ENCODE measurements around the gene FAM186B. TPM values are rescaled to one million over a fixed set of nuclear protein-coding genes. Genes with fewer than 3 reads are reported as not detected.
"Not testable (repeated sequence)": the region's sequence is repeated elsewhere in the genome, so short reads cannot be mapped to it uniquely, and the experiment has no call there.

FAM186B gene
- 0.10 TPM for polyA plus RNA-seq (2013, experiment 1 of 2)
- polyA plus RNA-seq (2013, experiment 2 of 2), result 0.07 TPM

- H3K18ac ChIP-seq (ENCODE audit: low read depth in 1 of 2, low read length in 2 of 2); H3K27ac ChIP-seq (ENCODE audit: low read length, poor library complexity, severe bottlenecking); H3K9ac ChIP-seq (ENCODE audit: low read length); H3K23ac ChIP-seq (ENCODE audit: low read length in 2 of 2); H2AFZ ChIP-seq (ENCODE audit: low read depth, low read length); H2BK120ac ChIP-seq (ENCODE audit: low read depth, low read length); H3K9me3 ChIP-seq (ENCODE audit: control insufficient read depth, low read length); H3K4me2 ChIP-seq (ENCODE audit: low read length, poor library complexity, severe bottlenecking); H4K91ac ChIP-seq (ENCODE audit: low read length); H2BK5ac ChIP-seq (ENCODE audit: low read depth, low read length, poor library complexity, severe bottlenecking); H3K79me1 ChIP-seq (replicated peaks; ENCODE audit: low read length, poor library complexity, severe bottlenecking); DNase-seq; H3K4ac ChIP-seq (ENCODE audit: low read depth in 1 of 2, low read length in 2 of 2); H2BK12ac ChIP-seq (ENCODE audit: low read length in 2 of 2); H2AK5ac ChIP-seq (ENCODE audit: low read length, severe bottlenecking); H3K36me3 ChIP-seq (ENCODE audit: control insufficient read depth in 1 of 2, insufficient read depth in 2 of 2, low read depth in 1 of 2, low read length in 2 of 2); H3K4me1 ChIP-seq (ENCODE audit: control insufficient read depth, insufficient read depth, low read depth, low read length); H3K14ac ChIP-seq (ENCODE audit: low read length in 2 of 2); H2BK15ac ChIP-seq (ENCODE audit: low read depth, poor library complexity, severe bottlenecking); H3K27me3 ChIP-seq (ENCODE audit: control insufficient read depth in 1 of 2, insufficient read depth in 1 of 2, low read length in 2 of 2): not testable (repeated sequence)
- Histone ChIP-seq H4K8ac (ENCODE audit: low read length) (peak within 1 kb of the TSS; percentile 23), H3K4me3 (ENCODE audit: insufficient read depth in 1 of 2, low read depth in 1 of 2, low read length in 2 of 2) (peak within 1 kb of the TSS in 1 of 2 experiments; percentile 32)
- 89% methylated on average over 3 of the region's 4 CpGs for WGBS
These were observed at the start of gene FAM186B for GRCh38 chr12:49605539-49605938. Gene FAM186B, minus strand, starts transcription at chr12:49605639. Its CDS starts 162 bp downstream, at chr12:49605477.

GRCh38 chr12:49654715-49655114 is 49.3 kb upstream of the FAM186B start:
- Histone ChIP-seq H3K14ac (ENCODE audit: low read length in 2 of 2) (no peak overlapping the region), H3K4me3 (ENCODE audit: insufficient read depth in 1 of 2, low read depth in 1 of 2, low read length in 2 of 2) (no peak overlapping the region), H3K9ac (ENCODE audit: low read length) (no peak overlapping the region), H3K4me1 (ENCODE audit: control insufficient read depth, insufficient read depth, low read depth, low read length) (no peaks in the 10 kb centered on the region), H3K27ac (ENCODE audit: low read length, poor library complexity, severe bottlenecking) (no peak overlapping the region), H3K23ac (ENCODE audit: low read length in 2 of 2) (no peak overlapping the region), H3K9me3 (ENCODE audit: control insufficient read depth, low read length) (no peaks in the 10 kb centered on the region), H2BK120ac (ENCODE audit: low read depth, low read length) (no peak overlapping the region), H3K4ac (ENCODE audit: low read depth in 1 of 2, low read length in 2 of 2) (no peak overlapping the region), H4K91ac (ENCODE audit: low read length) (no peak overlapping the region), H4K8ac (ENCODE audit: low read length) (no peak overlapping the region), H2AFZ (ENCODE audit: low read depth, low read length) (no peak overlapping the region), H3K18ac (ENCODE audit: low read depth in 1 of 2, low read length in 2 of 2) (no peak overlapping the region), H2BK12ac (ENCODE audit: low read length in 2 of 2) (no peak overlapping the region), H3K27me3 (ENCODE audit: control insufficient read depth in 1 of 2, insufficient read depth in 1 of 2, low read length in 2 of 2) (no peaks in the 10 kb centered on the region), H2AK5ac (ENCODE audit: low read length, severe bottlenecking) (no peak overlapping the region), H2BK5ac (ENCODE audit: low read depth, low read length, poor library complexity, severe bottlenecking) (no peak overlapping the region), H3K4me2 (ENCODE audit: low read length, poor library complexity, severe bottlenecking) (no peak overlapping the region), H3K79me1 (replicated peaks; ENCODE audit: low read length, poor library complexity, severe bottlenecking) (peaks cover 9% of the 10 kb centered on the region), H3K36me3 (ENCODE audit: control insufficient read depth in 1 of 2, insufficient read depth in 2 of 2, low read depth in 1 of 2, low read length in 2 of 2) (peaks cover 82 to 88% of the 10 kb centered on the region in 2 experiments), H2BK15ac (ENCODE audit: low read depth, poor library complexity, severe bottlenecking) (no peak overlapping the region)
- no peak for DNase-seq
- 97% methylated on average over 5 of the region's 5 CpGs for WGBS

GRCh38 chr12:49652921-49653520 is 47.6 kb upstream of the FAM186B start:
- Histone ChIP-seq H3K4me3 (ENCODE audit: insufficient read depth in 1 of 2, low read depth in 1 of 2, low read length in 2 of 2) (no peak overlapping the region), H3K4me2 (ENCODE audit: low read length, poor library complexity, severe bottlenecking) (no peak overlapping the region), H3K27ac (ENCODE audit: low read length, poor library complexity, severe bottlenecking) (no peak overlapping the region), H2BK15ac (ENCODE audit: low read depth, poor library complexity, severe bottlenecking) (peak overlapping the region; percentile 12), H3K4ac (ENCODE audit: low read depth in 1 of 2, low read length in 2 of 2) (no peak overlapping the region), H2AK5ac (ENCODE audit: low read length, severe bottlenecking) (no peak overlapping the region), H2BK12ac (ENCODE audit: low read length in 2 of 2) (no peak overlapping the region), H2AFZ (ENCODE audit: low read depth, low read length) (no peak overlapping the region), H3K27me3 (ENCODE audit: control insufficient read depth in 1 of 2, insufficient read depth in 1 of 2, low read length in 2 of 2) (no peaks in the 10 kb centered on the region), H3K4me1 (ENCODE audit: control insufficient read depth, insufficient read depth, low read depth, low read length) (no peaks in the 10 kb centered on the region), H3K23ac (ENCODE audit: low read length in 2 of 2) (no peak overlapping the region), H3K79me1 (replicated peaks; ENCODE audit: low read length, poor library complexity, severe bottlenecking) (peaks cover 5% of the 10 kb centered on the region), H4K91ac (ENCODE audit: low read length) (no peak overlapping the region), H3K18ac (ENCODE audit: low read depth in 1 of 2, low read length in 2 of 2) (no peak overlapping the region), H3K9me3 (ENCODE audit: control insufficient read depth, low read length) (no peaks in the 10 kb centered on the region), H3K14ac (ENCODE audit: low read length in 2 of 2) (no peak overlapping the region), H2BK5ac (ENCODE audit: low read depth, low read length, poor library complexity, severe bottlenecking) (no peak overlapping the region), H2BK120ac (ENCODE audit: low read depth, low read length) (no peak overlapping the region), H3K9ac (ENCODE audit: low read length) (no peak overlapping the region), H4K8ac (ENCODE audit: low read length) (no peak overlapping the region), H3K36me3 (ENCODE audit: control insufficient read depth in 1 of 2, insufficient read depth in 2 of 2, low read depth in 1 of 2, low read length in 2 of 2) (peaks cover 89 to 93% of the 10 kb centered on the region in 2 experiments)
- DNase-seq, result no peak
- 93% methylated on average over 4 of the region's 4 CpGs for WGBS

- 78% methylated on average over 8 of the region's 8 CpGs for WGBS
- no peak overlapping the region for H3K4ac ChIP-seq (ENCODE audit: low read depth in 1 of 2, low read length in 2 of 2)
- H2AK5ac ChIP-seq (ENCODE audit: low read length, severe bottlenecking), result no peak overlapping the region
These were observed 46.4 kb upstream of the FAM186B start for GRCh38 chr12:49651855-49652254.

More at GRCh38 chr12:49651855-49652254, 46.4 kb upstream of the FAM186B start:
- Histone ChIP-seq H3K14ac (ENCODE audit: low read length in 2 of 2) (no peak overlapping the region), H3K27me3 (ENCODE audit: control insufficient read depth in 1 of 2, insufficient read depth in 1 of 2, low read length in 2 of 2) (no peaks in the 10 kb centered on the region), H3K79me1 (replicated peaks; ENCODE audit: low read length, poor library complexity, severe bottlenecking) (peaks cover 5% of the 10 kb centered on the region), H3K18ac (ENCODE audit: low read depth in 1 of 2, low read length in 2 of 2) (no peak overlapping the region), H3K9ac (ENCODE audit: low read length) (no peak overlapping the region), H3K4me3 (ENCODE audit: insufficient read depth in 1 of 2, low read depth in 1 of 2, low read length in 2 of 2) (no peak overlapping the region), H3K4me1 (ENCODE audit: control insufficient read depth, insufficient read depth, low read depth, low read length) (no peaks in the 10 kb centered on the region), H3K27ac (ENCODE audit: low read length, poor library complexity, severe bottlenecking) (no peak overlapping the region), H3K36me3 (ENCODE audit: control insufficient read depth in 1 of 2, insufficient read depth in 2 of 2, low read depth in 1 of 2, low read length in 2 of 2) (peaks cover 86 to 89% of the 10 kb centered on the region in 2 experiments), H2AFZ (ENCODE audit: low read depth, low read length) (no peak overlapping the region), H2BK120ac (ENCODE audit: low read depth, low read length) (no peak overlapping the region), H2BK5ac (ENCODE audit: low read depth, low read length, poor library complexity, severe bottlenecking) (no peak overlapping the region), H2BK15ac (ENCODE audit: low read depth, poor library complexity, severe bottlenecking) (no peak overlapping the region), H3K23ac (ENCODE audit: low read length in 2 of 2) (no peak overlapping the region), H3K4me2 (ENCODE audit: low read length, poor library complexity, severe bottlenecking) (no peak overlapping the region), H4K8ac (ENCODE audit: low read length) (no peak overlapping the region), H2BK12ac (ENCODE audit: low read length in 2 of 2) (no peak overlapping the region), H3K9me3 (ENCODE audit: control insufficient read depth, low read length) (no peaks in the 10 kb centered on the region), H4K91ac (ENCODE audit: low read length) (no peak overlapping the region)
- no peak for DNase-seq
